ENCODE data around the gene CEP95.
A peak's percentile ranks its signal among the peaks of the same experiment; 100 is the strongest.
"Not testable (repeated sequence)": the region's sequence is repeated elsewhere in the genome, so short reads cannot be mapped to it uniquely, and the experiment has no call there.

The CEP95 gene

DNA sequence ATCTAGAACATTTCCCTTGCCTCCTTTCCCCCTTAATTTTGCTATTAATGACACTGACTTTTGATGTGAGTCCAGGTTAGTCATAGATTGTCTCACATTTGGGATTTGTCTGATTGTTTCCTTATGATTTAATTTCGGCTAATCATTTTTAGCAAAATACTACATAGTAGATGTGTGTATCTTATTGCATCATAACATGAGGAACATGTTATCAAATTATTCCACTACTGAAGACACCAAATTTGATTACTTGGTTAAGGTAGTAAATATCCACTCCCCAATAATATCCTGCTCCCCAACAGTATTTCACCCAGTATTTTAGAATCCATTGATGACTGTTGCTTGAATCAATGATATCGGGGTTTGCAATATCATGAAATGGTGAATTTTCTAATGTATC lies 12.7 kb upstream of the CEP95 start:
- H3K4me1 ChIP-seq (ENCODE audit: control insufficient read depth in 5 of 5, insufficient read depth in 5 of 5, low read length in 5 of 5): peaks cover 5 to 38% (median 30%) of the 10 kb centered on the region in 5 donors
- no peaks in the 10 kb centered on the region for H3K27me3 ChIP-seq (ENCODE audit: control insufficient read depth in 5 of 5, insufficient read depth in 4 of 5, low read length in 5 of 5)
- H3K27ac ChIP-seq (ENCODE audit: low read depth, low read length): no peak overlapping the region
- H3K9me3 ChIP-seq (ENCODE audit: control insufficient read depth in 5 of 5, low read length in 5 of 5): no peaks in the 10 kb centered on the region
- H3K36me3 ChIP-seq (ENCODE audit: control insufficient read depth in 5 of 5, insufficient read depth in 5 of 5, low read length in 5 of 5): peaks cover 13 to 37% (median 26%) of the 10 kb centered on the region in 5 donors
- no peak overlapping the region for H3K4me3 ChIP-seq (ENCODE audit: low read depth in 1 of 5, low read length in 5 of 5)
- H3K9ac ChIP-seq (ENCODE audit: low read length in 5 of 5): no peak overlapping the region

DNA sequence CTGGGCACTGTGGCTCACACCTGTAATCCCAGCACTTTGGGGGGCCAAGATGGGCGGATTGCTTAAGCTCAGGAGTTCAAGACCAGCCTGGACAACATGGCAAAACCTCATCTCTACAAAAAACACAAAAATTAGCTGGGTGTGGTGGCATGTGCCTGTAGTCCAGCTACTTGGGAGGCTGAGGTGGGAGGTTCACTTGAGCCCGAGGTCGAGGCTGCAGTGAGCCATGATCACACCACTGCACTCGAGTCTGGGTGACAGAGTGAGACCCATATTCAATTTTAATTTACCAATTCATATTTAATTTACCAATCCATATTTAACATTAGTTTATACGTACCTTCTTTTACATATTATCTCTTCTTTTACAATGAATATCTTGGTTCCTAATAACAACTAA lies 11.5 kb upstream of the CEP95 start:
- not testable (repeated sequence) for H3K27me3 ChIP-seq (ENCODE audit: control insufficient read depth in 5 of 5, insufficient read depth in 4 of 5, low read length in 5 of 5); H3K4me3 ChIP-seq (ENCODE audit: low read depth in 1 of 5, low read length in 5 of 5); H3K9me3 ChIP-seq (ENCODE audit: control insufficient read depth in 5 of 5, low read length in 5 of 5); H3K9ac ChIP-seq (ENCODE audit: low read length in 5 of 5); H3K27ac ChIP-seq (ENCODE audit: low read depth, low read length)
- H3K36me3 ChIP-seq (ENCODE audit: control insufficient read depth in 5 of 5, insufficient read depth in 5 of 5, low read length in 5 of 5): peaks cover 23 to 38% (median 33%) of the 10 kb centered on the region in 5 donors
- peaks cover 5 to 38% (median 34%) of the 10 kb centered on the region in 5 donors for H3K4me1 ChIP-seq (ENCODE audit: control insufficient read depth in 5 of 5, insufficient read depth in 5 of 5, low read length in 5 of 5)

DNA sequence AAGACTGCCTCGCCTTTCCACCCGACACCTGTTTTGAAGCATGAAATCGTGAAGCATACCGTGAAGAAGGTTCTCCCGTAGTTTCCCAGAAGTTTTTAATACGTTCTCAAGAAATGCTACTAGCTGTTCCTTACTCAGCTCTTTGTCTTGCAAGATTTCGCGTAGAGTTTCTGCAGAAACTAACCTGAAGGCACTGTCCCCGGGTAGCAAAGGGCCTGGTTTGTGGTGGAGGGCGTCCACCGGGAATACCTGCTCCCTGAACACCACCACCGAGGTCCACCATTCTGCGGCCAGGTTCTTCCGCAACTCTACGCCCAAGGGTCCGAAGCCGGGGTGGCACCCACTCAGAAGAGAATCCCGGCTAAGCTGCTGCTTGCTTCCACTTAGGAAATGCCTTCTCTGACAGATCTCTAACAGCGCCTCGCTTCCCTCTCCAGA lies 10.4 kb upstream of the CEP95 start:
- peak overlapping the region; percentile 86 for H3K27ac ChIP-seq (ENCODE audit: low read depth, low read length)
- peaks cover 5 to 47% (median 41%) of the 10 kb centered on the region in 5 donors for H3K4me1 ChIP-seq (ENCODE audit: control insufficient read depth in 5 of 5, insufficient read depth in 5 of 5, low read length in 5 of 5)

DNA sequence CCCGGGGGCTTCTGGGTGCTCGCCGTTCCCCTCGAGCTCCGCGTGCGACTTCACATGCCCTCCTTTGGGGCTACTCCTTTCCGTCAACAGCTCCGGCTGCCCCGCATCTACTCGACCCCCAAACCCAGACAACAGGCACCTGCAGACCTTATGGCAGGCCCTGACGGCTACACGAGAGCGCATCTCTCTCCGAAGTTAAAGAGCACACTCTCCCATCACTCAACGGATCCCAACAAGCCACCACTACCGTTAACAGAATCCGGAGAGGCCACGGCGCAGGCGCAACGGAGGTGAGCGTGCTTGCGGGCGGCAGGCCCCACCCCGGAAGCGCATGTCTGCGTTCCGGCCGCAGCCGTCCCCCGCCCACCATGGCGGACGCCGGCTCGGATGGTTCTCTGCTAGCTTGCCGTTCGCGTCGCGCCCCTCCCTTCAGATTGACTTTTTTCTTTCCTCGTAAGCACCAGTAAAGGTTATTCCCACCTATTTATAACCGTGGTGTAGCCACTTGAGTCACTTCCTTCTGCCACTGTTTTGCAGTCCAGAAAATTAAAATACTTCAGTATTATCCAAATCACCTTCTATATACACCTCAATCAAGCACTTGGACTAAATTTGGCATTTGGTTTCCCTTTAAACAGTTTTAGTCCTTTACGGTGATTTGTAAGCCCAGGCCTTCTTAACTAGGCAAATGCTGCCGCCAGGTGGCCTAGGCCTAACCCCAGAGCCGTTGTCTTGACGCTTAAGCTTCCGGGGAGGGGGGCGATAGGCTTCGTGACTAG lies 9.8 kb upstream of the CEP95 start, which contains the start of gene POLG2:
TSS of gene POLG2 (minus strand) at position 269 of the 779 bp plus-strand sequence. CDS start at position 183, 86 bp downstream.
- Histone ChIP-seq H3K4me3 (ENCODE audit: low read depth in 1 of 5, low read length in 5 of 5) (peak within 1 kb of the TSS; percentile 79 to 88 (median 87)), H3K36me3 (ENCODE audit: control insufficient read depth in 5 of 5, insufficient read depth in 5 of 5, low read length in 5 of 5) (peaks cover 35 to 50% (median 44%) of the 10 kb centered on the region in 5 donors), H3K27me3 (ENCODE audit: control insufficient read depth in 5 of 5, insufficient read depth in 4 of 5, low read length in 5 of 5) (no peaks in the 10 kb centered on the region), H3K4me1 (ENCODE audit: control insufficient read depth in 5 of 5, insufficient read depth in 5 of 5, low read length in 5 of 5) (peaks cover 5 to 53% (median 44%) of the 10 kb centered on the region in 5 donors), H3K27ac (ENCODE audit: low read depth, low read length) (peak within 1 kb of the TSS; percentile 86), H3K9me3 (ENCODE audit: control insufficient read depth in 5 of 5, low read length in 5 of 5) (no peaks in the 10 kb centered on the region), H3K9ac (ENCODE audit: low read length in 5 of 5) (peak within 1 kb of the TSS; percentile 48 to 72 (median 64))

More for the DNA sequence above, 10.4 kb upstream of the CEP95 start:
- Histone ChIP-seq H3K9me3 (ENCODE audit: control insufficient read depth in 5 of 5, low read length in 5 of 5) (no peaks in the 10 kb centered on the region), H3K9ac (ENCODE audit: low read length in 5 of 5) (peak overlapping the region; percentile 23 to 72 (median 64)), H3K4me3 (ENCODE audit: low read depth in 1 of 5, low read length in 5 of 5) (peak overlapping the region; percentile 79 to 88 (median 87)), H3K36me3 (ENCODE audit: control insufficient read depth in 5 of 5, insufficient read depth in 5 of 5, low read length in 5 of 5) (peaks cover 29 to 44% (median 39%) of the 10 kb centered on the region in 5 donors), H3K27me3 (ENCODE audit: control insufficient read depth in 5 of 5, insufficient read depth in 4 of 5, low read length in 5 of 5) (no peaks in the 10 kb centered on the region)

DNA sequence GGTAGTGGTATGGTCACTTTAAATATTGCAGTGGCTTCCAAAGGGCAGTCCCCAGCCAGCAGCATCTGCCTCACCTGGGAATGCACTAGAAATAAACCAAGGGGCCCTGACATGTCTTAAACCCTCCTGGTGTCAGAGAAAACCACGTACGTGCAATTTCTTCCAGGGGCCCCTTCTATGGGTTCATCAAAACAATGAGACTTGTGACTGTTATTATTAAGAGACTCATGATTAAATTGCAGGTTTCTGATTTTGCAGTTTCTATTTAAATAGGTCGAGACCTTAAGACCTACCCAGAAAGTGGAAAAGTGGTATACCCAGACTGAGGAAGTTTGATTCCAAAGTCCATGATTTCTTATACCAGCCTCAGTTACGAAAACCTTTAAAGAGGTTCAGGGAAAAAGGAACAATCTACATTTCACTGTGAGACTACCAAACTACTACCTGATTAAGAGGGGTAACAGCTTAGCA lies 9.2 kb upstream of the CEP95 start:
- no peaks in the 10 kb centered on the region for H3K27me3 ChIP-seq (ENCODE audit: control insufficient read depth in 5 of 5, insufficient read depth in 4 of 5, low read length in 5 of 5)
- no peaks in the 10 kb centered on the region for H3K9me3 ChIP-seq (ENCODE audit: control insufficient read depth in 5 of 5, low read length in 5 of 5)
- H3K4me3 ChIP-seq (ENCODE audit: low read depth in 1 of 5, low read length in 5 of 5): peak overlapping the region; percentile 79 to 87 (median 80)
- H3K4me1 ChIP-seq (ENCODE audit: control insufficient read depth in 5 of 5, insufficient read depth in 5 of 5, low read length in 5 of 5): peaks cover 5 to 59% (median 51%) of the 10 kb centered on the region in 5 donors
- H3K9ac ChIP-seq (ENCODE audit: low read length in 5 of 5): peak overlapping the region; percentile 48 to 71 (median 60)
- peaks cover 42 to 56% (median 49%) of the 10 kb centered on the region in 5 donors for H3K36me3 ChIP-seq (ENCODE audit: control insufficient read depth in 5 of 5, insufficient read depth in 5 of 5, low read length in 5 of 5)
- H3K27ac ChIP-seq (ENCODE audit: low read depth, low read length): peak overlapping the region; percentile 86

DNA sequence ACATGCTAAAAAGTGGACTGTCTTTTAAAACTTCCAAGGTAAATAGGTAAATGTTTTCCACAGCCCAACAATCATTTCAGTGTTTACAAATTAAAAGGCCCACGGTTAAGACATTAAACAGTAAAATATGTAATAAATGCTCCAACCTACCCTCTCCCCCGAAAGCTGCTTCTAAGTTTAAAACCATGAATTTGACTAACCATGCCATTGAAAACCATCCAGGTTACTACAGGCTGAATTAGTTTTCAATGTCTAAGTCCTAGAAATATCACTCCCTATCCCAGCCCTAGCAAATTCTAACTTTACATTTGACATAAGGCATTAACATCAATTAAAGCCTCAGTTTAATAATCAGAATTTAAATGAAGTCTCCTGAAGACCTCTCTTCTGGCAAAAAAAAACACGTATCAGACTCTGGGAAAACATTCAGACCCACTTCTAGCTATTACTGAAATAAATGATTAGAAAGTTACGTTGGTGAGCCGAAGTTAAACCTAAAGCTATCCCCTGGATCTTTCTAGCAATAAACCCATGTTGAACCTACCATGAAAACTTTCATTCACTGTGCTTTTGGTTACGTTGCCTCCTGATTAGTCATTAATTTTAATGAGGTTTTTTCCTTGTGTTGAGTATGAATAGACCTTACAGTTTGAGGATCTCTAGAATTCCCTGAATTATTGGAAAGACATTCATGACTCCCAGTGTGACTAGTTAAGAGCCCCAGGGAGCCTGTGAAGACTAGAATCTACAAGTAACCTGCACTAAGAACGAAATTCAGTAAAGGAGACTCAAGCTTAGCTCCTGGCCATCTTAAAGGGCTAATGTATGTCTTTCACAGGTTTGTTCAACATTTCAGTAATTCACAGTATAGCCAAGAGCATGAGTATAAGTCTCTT lies 8.2 kb upstream of the CEP95 start:
- peaks cover 7 to 68% (median 60%) of the 10 kb centered on the region in 5 donors for H3K4me1 ChIP-seq (ENCODE audit: control insufficient read depth in 5 of 5, insufficient read depth in 5 of 5, low read length in 5 of 5)
- H3K4me3 ChIP-seq (ENCODE audit: low read depth in 1 of 5, low read length in 5 of 5): peak overlapping the region in 1 of 5 donors; percentile 87
- H3K27me3 ChIP-seq (ENCODE audit: control insufficient read depth in 5 of 5, insufficient read depth in 4 of 5, low read length in 5 of 5): no peaks in the 10 kb centered on the region
- peak overlapping the region; percentile 86 for H3K27ac ChIP-seq (ENCODE audit: low read depth, low read length)
- H3K9me3 ChIP-seq (ENCODE audit: control insufficient read depth in 5 of 5, low read length in 5 of 5): no peaks in the 10 kb centered on the region
- peaks cover 51 to 59% (median 55%) of the 10 kb centered on the region in 5 donors for H3K36me3 ChIP-seq (ENCODE audit: control insufficient read depth in 5 of 5, insufficient read depth in 5 of 5, low read length in 5 of 5)
- peak overlapping the region in 2 of 5 donors; percentile 1 to 64 for H3K9ac ChIP-seq (ENCODE audit: low read length in 5 of 5)

DNA sequence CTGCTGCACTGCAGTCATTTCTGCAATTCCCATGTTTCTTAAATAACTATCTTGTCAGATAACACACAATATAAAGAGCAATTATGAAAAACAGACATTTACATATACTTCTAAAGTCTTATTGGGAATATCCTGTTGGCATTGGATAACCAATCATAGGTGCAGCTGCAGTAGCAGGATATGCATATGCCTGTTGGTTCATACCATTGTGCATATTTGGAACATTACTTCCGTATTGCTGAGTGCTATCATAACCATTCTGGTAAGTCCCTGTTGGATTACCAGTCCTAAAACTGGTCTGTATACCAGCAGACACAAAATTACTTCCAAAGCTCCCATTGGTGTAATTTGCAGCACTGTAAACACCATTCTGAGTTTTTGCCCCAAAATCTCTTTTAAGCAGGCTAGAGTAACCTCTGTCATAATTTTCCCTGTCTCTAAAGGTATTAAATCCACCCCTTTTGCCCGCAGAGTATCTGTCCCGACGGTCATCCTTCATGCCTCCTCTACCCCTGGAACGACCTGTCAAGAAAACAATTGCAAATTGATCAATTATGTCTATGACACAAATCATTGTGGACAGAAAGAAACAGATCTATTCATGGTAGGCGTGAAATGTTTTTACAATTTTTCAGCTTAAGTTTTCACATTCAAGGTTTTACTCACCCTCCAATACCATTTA lies 6.8 kb upstream of the CEP95 start:
- peaks cover 11 to 75% (median 73%) of the 10 kb centered on the region in 5 donors for H3K4me1 ChIP-seq (ENCODE audit: control insufficient read depth in 5 of 5, insufficient read depth in 5 of 5, low read length in 5 of 5)
- no peak overlapping the region for H3K9ac ChIP-seq (ENCODE audit: low read length in 5 of 5)
- H3K4me3 ChIP-seq (ENCODE audit: low read depth in 1 of 5, low read length in 5 of 5): peak overlapping the region in 1 of 5 donors; percentile 5
- H3K27ac ChIP-seq (ENCODE audit: low read depth, low read length): peak overlapping the region; percentile 100
- H3K36me3 ChIP-seq (ENCODE audit: control insufficient read depth in 5 of 5, insufficient read depth in 5 of 5, low read length in 5 of 5): peaks cover 62 to 73% (median 68%) of the 10 kb centered on the region in 5 donors
- no peaks in the 10 kb centered on the region for H3K9me3 ChIP-seq (ENCODE audit: control insufficient read depth in 5 of 5, low read length in 5 of 5)
- no peaks in the 10 kb centered on the region for H3K27me3 ChIP-seq (ENCODE audit: control insufficient read depth in 5 of 5, insufficient read depth in 4 of 5, low read length in 5 of 5)

DNA sequence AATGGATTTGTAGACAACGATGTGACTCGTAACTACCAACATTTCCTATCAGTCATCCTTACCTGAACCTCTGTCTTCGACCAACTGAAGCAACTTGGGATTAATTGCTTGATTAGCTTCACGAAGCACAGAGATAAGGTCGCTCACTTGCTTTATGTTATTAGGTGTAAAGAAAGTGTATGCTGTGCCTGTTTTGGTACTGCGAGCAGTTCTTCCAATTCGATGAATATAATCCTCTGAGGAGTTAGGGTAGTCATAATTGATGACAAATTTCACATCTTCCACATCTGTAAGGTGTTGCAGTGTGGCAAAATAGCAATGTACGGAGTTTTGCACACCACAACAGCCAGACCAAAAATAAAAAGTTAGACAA lies 6.3 kb upstream of the CEP95 start:
- Histone ChIP-seq H3K9ac (ENCODE audit: low read length in 5 of 5) (no peak overlapping the region), H3K27ac (ENCODE audit: low read depth, low read length) (peak overlapping the region; percentile 100), H3K36me3 (ENCODE audit: control insufficient read depth in 5 of 5, insufficient read depth in 5 of 5, low read length in 5 of 5) (peaks cover 62 to 74% (median 69%) of the 10 kb centered on the region in 5 donors), H3K4me1 (ENCODE audit: control insufficient read depth in 5 of 5, insufficient read depth in 5 of 5, low read length in 5 of 5) (peaks cover 11 to 71% (median 68%) of the 10 kb centered on the region in 5 donors), H3K9me3 (ENCODE audit: control insufficient read depth in 5 of 5, low read length in 5 of 5) (no peaks in the 10 kb centered on the region), H3K27me3 (ENCODE audit: control insufficient read depth in 5 of 5, insufficient read depth in 4 of 5, low read length in 5 of 5) (no peaks in the 10 kb centered on the region), H3K4me3 (ENCODE audit: low read depth in 1 of 5, low read length in 5 of 5) (peak overlapping the region in 1 of 5 donors; percentile 5)
